Astrocyte (in vitro differentiated cells and primary cell): ENCODE data around the gene TWSG1. TPM values are rescaled to one million over a fixed set of nuclear protein-coding genes. Genes with fewer than 3 reads are reported as not detected.

Experiments used
- DNase-seq: peaks from one replicate; pipeline ENCODE4 v3.0.0-alpha.2; 2010; ENCODE audit warnings: low read depth
- FAIRE-seq: peaks from 2 replicates; lab custom pipeline; 2011; peaks lifted over from hg19 to GRCh38; lab: Jason Lieb, UNC
- H2AFZ ChIP-seq: 2 replicates; pipeline ENCODE4 v1.6.0; 2012; ENCODE audit warnings: low read depth, low read length, inconsistent platforms
- H3K27ac ChIP-seq: 2 replicates; pipeline ENCODE4 v1.5.1; 2011; ENCODE audit warnings: low read depth, low read length, inconsistent platforms
- H3K27me3 ChIP-seq: 2 replicates; pipeline ENCODE4 v1.6.0; 2011; ENCODE audit warnings: low read length, inconsistent platforms; ENCODE audit not compliant: insufficient read depth
- H3K36me3 ChIP-seq: 2 replicates; pipeline ENCODE4 v1.5.1; 2011; ENCODE audit warnings: low read length, inconsistent platforms; ENCODE audit not compliant: insufficient read depth
- H3K4me1 ChIP-seq: 2 replicates; pipeline ENCODE4 v1.5.1; 2011; ENCODE audit warnings: low read length, inconsistent platforms; ENCODE audit not compliant: insufficient read depth
- H3K4me2 ChIP-seq: 2 replicates; pipeline ENCODE4 v1.6.0; 2012; ENCODE audit warnings: low read length, inconsistent platforms
- H3K4me3 ChIP-seq: 2 replicates; pipeline ENCODE4 v1.5.1; 2011; ENCODE audit warnings: low read depth, mild to moderate bottlenecking, low read length, inconsistent platforms; ENCODE audit not compliant: insufficient read depth
- H3K79me2 ChIP-seq: 2 replicates; pipeline ENCODE4 v1.6.0; 2012; ENCODE audit warnings: mild to moderate bottlenecking, low read length, inconsistent platforms; ENCODE audit not compliant: insufficient read depth
- H3K9ac ChIP-seq: 2 replicates; pipeline ENCODE4 v1.6.0; 2012; ENCODE audit warnings: mild to moderate bottlenecking, low read length, inconsistent platforms
- H3K9me3 ChIP-seq: 2 replicates; pipeline ENCODE4 v1.5.1; 2012; ENCODE audit warnings: low read depth, mild to moderate bottlenecking, low read length, inconsistent platforms; ENCODE audit not compliant: insufficient read depth
- H4K20me1 ChIP-seq: 2 replicates; pipeline ENCODE4 v1.6.0; 2012; ENCODE audit warnings: low read length, inconsistent platforms; ENCODE audit not compliant: insufficient read depth
- H3K27ac Mint-ChIP-seq: one replicate; pipeline ENCODE4 v1.8.0; 2021; ENCODE audit warnings: mild to moderate bottlenecking, mixed read lengths; ENCODE audit not compliant: unreplicated experiment
- H3K27me3 Mint-ChIP-seq: one replicate; pipeline ENCODE4 v1.8.0; 2021; ENCODE audit warnings: low read depth, mixed read lengths; ENCODE audit not compliant: unreplicated experiment
- H3K36me3 Mint-ChIP-seq: one replicate; pipeline ENCODE4 v1.8.0; 2021; ENCODE audit warnings: low read depth, mixed read lengths; ENCODE audit not compliant: unreplicated experiment
- H3K4me1 Mint-ChIP-seq: one replicate; pipeline ENCODE4 v1.8.0; 2021; ENCODE audit warnings: low read depth, mixed read lengths; ENCODE audit not compliant: unreplicated experiment
- H3K4me3 Mint-ChIP-seq: one replicate; pipeline ENCODE4 v1.8.0; 2021; ENCODE audit warnings: mild to moderate bottlenecking, moderate library complexity, mixed read lengths; ENCODE audit not compliant: unreplicated experiment
- H3K9me3 Mint-ChIP-seq: one replicate; pipeline ENCODE4 v1.8.0; 2021; ENCODE audit warnings: mild to moderate bottlenecking, mixed read lengths; ENCODE audit not compliant: unreplicated experiment
- EZH2 ChIP-seq: IDR thresholded peaks from 2 replicates; pipeline ENCODE4 v1.6.1; 2012; ENCODE audit warnings: mild to moderate bottlenecking, low read length, inconsistent platforms; ENCODE audit not compliant: insufficient read depth
- total RNA-seq: library from RNA; stranded (reverse); gene quantifications from 2 replicates; pipeline ENCODE4 v1.2.1, GENCODE V29; 2021
- TF ChIP-seq, protein P1 (sequence below): IDR thresholded peaks from 2 replicates; pipeline ENCODE4 v1.5.1; 2011; ENCODE audit warnings: low read depth, mild to moderate bottlenecking, inconsistent platforms, low read length, moderate library complexity; ENCODE audit not compliant: insufficient read depth

The TWSG1 gene
- total RNA-seq, 1 donor from 2014 or later = 48.4 TPM

GRCh38 chr18:9346775-9347174, 12.2 kb downstream of the TWSG1 start:
- Mint-ChIP-seq H3K27me3 (no peaks in the 10 kb centered on the region), H3K4me1 (peaks cover 11% of the 10 kb centered on the region), H3K36me3 (peaks cover 15% of the 10 kb centered on the region), H3K9me3 (peaks cover 1% of the 10 kb centered on the region), H3K27ac (no peak overlapping the region), H3K4me3 (no peak overlapping the region)
- H3K4me1 ChIP-seq = peaks cover 16% of the 10 kb centered on the region
- H3K9ac ChIP-seq = no peak overlapping the region
- no peak for TF ChIP-seq EZH2
- TF ChIP-seq, protein P1, sequence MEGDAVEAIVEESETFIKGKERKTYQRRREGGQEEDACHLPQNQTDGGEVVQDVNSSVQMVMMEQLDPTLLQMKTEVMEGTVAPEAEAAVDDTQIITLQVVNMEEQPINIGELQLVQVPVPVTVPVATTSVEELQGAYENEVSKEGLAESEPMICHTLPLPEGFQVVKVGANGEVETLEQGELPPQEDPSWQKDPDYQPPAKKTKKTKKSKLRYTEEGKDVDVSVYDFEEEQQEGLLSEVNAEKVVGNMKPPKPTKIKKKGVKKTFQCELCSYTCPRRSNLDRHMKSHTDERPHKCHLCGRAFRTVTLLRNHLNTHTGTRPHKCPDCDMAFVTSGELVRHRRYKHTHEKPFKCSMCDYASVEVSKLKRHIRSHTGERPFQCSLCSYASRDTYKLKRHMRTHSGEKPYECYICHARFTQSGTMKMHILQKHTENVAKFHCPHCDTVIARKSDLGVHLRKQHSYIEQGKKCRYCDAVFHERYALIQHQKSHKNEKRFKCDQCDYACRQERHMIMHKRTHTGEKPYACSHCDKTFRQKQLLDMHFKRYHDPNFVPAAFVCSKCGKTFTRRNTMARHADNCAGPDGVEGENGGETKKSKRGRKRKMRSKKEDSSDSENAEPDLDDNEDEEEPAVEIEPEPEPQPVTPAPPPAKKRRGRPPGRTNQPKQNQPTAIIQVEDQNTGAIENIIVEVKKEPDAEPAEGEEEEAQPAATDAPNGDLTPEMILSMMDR = no peak
- FAIRE-seq (no peak), DNase-seq (no peak)
- peaks cover 69% of the 10 kb centered on the region for H3K79me2 ChIP-seq
- peaks cover 15% of the 10 kb centered on the region for H4K20me1 ChIP-seq
- H3K4me3 ChIP-seq = no peak overlapping the region
- H3K36me3 ChIP-seq = peaks cover 6% of the 10 kb centered on the region
- H3K27me3 ChIP-seq = no peaks in the 10 kb centered on the region
- no peak overlapping the region for H2AFZ ChIP-seq
- no peak overlapping the region for H3K4me2 ChIP-seq
- no peaks in the 10 kb centered on the region for H3K9me3 ChIP-seq
- H3K27ac ChIP-seq = no peak overlapping the region

- no peaks in the 10 kb centered on the region for H3K9me3 ChIP-seq
- peak; percentile 76 for DNase-seq
- H3K9ac ChIP-seq = peak overlapping the region; percentile 38
- Mint-ChIP-seq H3K27ac (peak overlapping the region; percentile 7), H3K27me3 (no peaks in the 10 kb centered on the region), H3K4me1 (peaks cover 11% of the 10 kb centered on the region), H3K4me3 (peak overlapping the region; percentile 30), H3K36me3 (peaks cover 11% of the 10 kb centered on the region), H3K9me3 (peaks cover 1% of the 10 kb centered on the region)
- H3K4me3 ChIP-seq = peak overlapping the region; percentile 14
- H3K4me2 ChIP-seq = peak overlapping the region; percentile 73
- no peaks in the 10 kb centered on the region for H3K36me3 ChIP-seq
- peaks cover 70% of the 10 kb centered on the region for H3K79me2 ChIP-seq
- no peaks in the 10 kb centered on the region for H3K27me3 ChIP-seq
- no peak for FAIRE-seq
- peaks cover 15% of the 10 kb centered on the region for H4K20me1 ChIP-seq
- H3K27ac ChIP-seq = peak overlapping the region; percentile 71
- no peak overlapping the region for H2AFZ ChIP-seq
- TF ChIP-seq EZH2 = no peak
- TF ChIP-seq, protein P1 = no peak
- peaks cover 16% of the 10 kb centered on the region for H3K4me1 ChIP-seq
Measured at GRCh38 chr18:9348079-9348671, 13.6 kb downstream of the TWSG1 start.

DNA sequence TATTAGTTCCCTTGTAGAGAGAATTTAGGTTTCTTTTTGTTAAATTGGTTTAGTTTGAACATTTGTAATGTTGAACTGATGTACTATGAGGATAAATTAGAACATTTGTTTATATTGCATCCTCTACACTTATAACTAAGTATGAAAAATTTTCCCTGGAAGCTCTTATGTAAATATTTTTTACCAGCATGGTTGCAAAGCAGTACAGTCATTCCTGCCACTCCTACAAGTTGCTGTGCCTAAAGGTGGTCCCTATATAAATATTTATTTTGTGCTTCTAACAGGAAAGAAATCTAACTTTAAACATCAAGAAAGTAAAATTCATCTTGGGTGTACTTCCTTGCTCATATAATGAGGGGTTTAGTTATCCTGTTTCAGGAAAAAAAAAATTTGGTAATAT, 14.2 kb downstream of the TWSG1 start:
- peak overlapping the region; percentile 14 for H3K4me3 ChIP-seq
- Mint-ChIP-seq H3K27ac (peak overlapping the region; percentile 69), H3K4me1 (peaks cover 11% of the 10 kb centered on the region), H3K9me3 (peaks cover 1% of the 10 kb centered on the region), H3K27me3 (no peaks in the 10 kb centered on the region), H3K36me3 (peaks cover 8% of the 10 kb centered on the region), H3K4me3 (no peak overlapping the region)
- FAIRE-seq (no peak), DNase-seq (peak; percentile 23)
- TF ChIP-seq, protein P1 = no peak
- no peak for TF ChIP-seq EZH2
- H4K20me1 ChIP-seq = peaks cover 15% of the 10 kb centered on the region
- H3K27ac ChIP-seq = peak overlapping the region; percentile 71
- no peaks in the 10 kb centered on the region for H3K36me3 ChIP-seq
- H3K4me1 ChIP-seq = peaks cover 16% of the 10 kb centered on the region
- H2AFZ ChIP-seq = no peak overlapping the region
- H3K9ac ChIP-seq = peak overlapping the region; percentile 27
- peak overlapping the region; percentile 73 for H3K4me2 ChIP-seq
- H3K27me3 ChIP-seq = no peaks in the 10 kb centered on the region
- peaks cover 70% of the 10 kb centered on the region for H3K79me2 ChIP-seq
- no peaks in the 10 kb centered on the region for H3K9me3 ChIP-seq
